HepG2 (cell line): ENCODE data around the gene CCDC88C. TPM values are rescaled to one million over a fixed set of nuclear protein-coding genes. Genes with fewer than 3 reads are reported as not detected.
A peak's percentile ranks its signal among the peaks of the same experiment; 100 is the strongest.

Source experiments
- ATF7-NPFF ChIP-seq: sonication (generic); formaldehyde crosslinking; IDR thresholded peaks from 2 replicates; pipeline ENCODE4 v1.8.1; 2023; ENCODE audit warnings: mild to moderate bottlenecking, low read depth, missing genetic modification reagents, moderate library complexity
- BCL6 ChIP-seq: IDR thresholded peaks from 2 replicates; pipeline ENCODE4 v1.6.1; 2016; ENCODE audit warnings: missing genetic modification reagents, missing compliant biosample characterization
- FOXM1 ChIP-seq: sonication (generic); formaldehyde crosslinking; IDR thresholded peaks from 2 replicates; pipeline ENCODE4 v1.5.0; 2020; ENCODE audit warnings: missing genetic modification reagents
- FOXO1 ChIP-seq: sonication (generic); formaldehyde crosslinking; IDR thresholded peaks from 2 replicates; pipeline ENCODE4 v1.4.0; 2020; ENCODE audit warnings: missing genetic modification reagents
- MEF2D ChIP-seq: sonication (generic); formaldehyde crosslinking; IDR thresholded peaks from 2 replicates; pipeline ENCODE4 v1.5.1; 2020; ENCODE audit warnings: mild to moderate bottlenecking, missing genetic modification reagents
- MTA1 ChIP-seq: sonication (generic); formaldehyde crosslinking; IDR thresholded peaks from 2 replicates; pipeline ENCODE4 v1.4.0; 2020; ENCODE audit warnings: missing genetic modification reagents, mild to moderate bottlenecking, borderline replicate concordance
- PCBP1 ChIP-seq: fragments of 200-400 bp; formaldehyde crosslinking; IDR thresholded peaks from 2 replicates; pipeline ENCODE4 v1.6.1; 2017; ENCODE audit warnings: mild to moderate bottlenecking, low read depth, low read length, borderline replicate concordance
- POLR2AphosphoS5 ChIP-seq: IDR thresholded peaks from 2 replicates; pipeline ENCODE4 v1.6.1; 2012; ENCODE audit warnings: low read depth, low read length
- REXO4 ChIP-seq: sonication (generic); formaldehyde crosslinking; IDR thresholded peaks from 2 replicates; pipeline ENCODE4 v1.8.0; 2022; ENCODE audit warnings: missing genetic modification reagents, mild to moderate bottlenecking, borderline replicate concordance
- ZFAT ChIP-seq: sonication (generic); formaldehyde crosslinking; conservative IDR thresholded peaks from 2 replicates; pipeline ENCODE4 v1.8.1; 2023; ENCODE audit warnings: missing genetic modification reagents, inconsistent platforms
- ZFP1 ChIP-seq: IDR thresholded peaks from 2 replicates; pipeline ENCODE4 v1.6.1; 2016
- ZNF180 ChIP-seq: sonication (generic); formaldehyde crosslinking; IDR thresholded peaks from 2 replicates; pipeline ENCODE4 v1.4.0; 2020; ENCODE audit warnings: low read depth, missing genetic modification reagents, borderline replicate concordance
- ZNF274 ChIP-seq: sonication (generic); formaldehyde crosslinking; IDR thresholded peaks from 2 replicates; pipeline ENCODE4 v1.5.1; 2020; ENCODE audit warnings: mild to moderate bottlenecking, missing genetic modification reagents
- ZNF3 ChIP-seq: IDR thresholded peaks from 2 replicates; pipeline ENCODE4 v1.7.0; 2017; ENCODE audit warnings: inconsistent platforms
- ZNF556 ChIP-seq: sonication (generic); formaldehyde crosslinking; IDR thresholded peaks from 2 replicates; pipeline ENCODE4 v1.4.0; 2020; ENCODE audit warnings: mild to moderate bottlenecking, missing genetic modification reagents, borderline replicate concordance
- polyA plus RNA-seq, 8 experiments: library from polyadenylated mRNA; depleted of rRNA in 3 of 8; stranded (reverse) in 7 of 8; unstranded in 1 of 8; fragments of >200 nt; fragmentation: Illumina TruSeq in 4 of 8; extraction: Trizol in 4 of 8; gene quantifications; 2 replicates each; pipeline versions ENCODE4 v1.2.1 to v1.2.3, GENCODE V29; 2011 to 2016; ENCODE audit warnings: low read depth in 4 of 8, missing spikeins in 1 of 8, mixed read lengths in 1 of 8; ENCODE audit not compliant: insufficient read depth in 1 of 8
- total RNA-seq, 5 experiments: library from RNA; depleted of rRNA; stranded (reverse); fragments of >200 nt; fragmentation: Illumina TruSeq; extraction: Trizol; gene quantifications; 2 replicates each; pipeline ENCODE4 v1.2.3, GENCODE V29; 2016; ENCODE audit warnings: low read depth in 1 of 5
- TF ChIP-seq, protein P1 (sequence below): sonication (generic); formaldehyde crosslinking; IDR thresholded peaks from 2 replicates; pipeline ENCODE4 v1.5.0; 2020; ENCODE audit warnings: mild to moderate bottlenecking, missing genetic modification reagents, borderline replicate concordance
- TF ChIP-seq, protein P2 (sequence below): IDR thresholded peaks from 2 replicates; pipeline ENCODE4 v1.6.1; 2016; ENCODE audit warnings: missing compliant biosample characterization, missing genetic modification reagents, borderline replicate concordance
- TF ChIP-seq, protein P3 (sequence below): sonication (generic); formaldehyde crosslinking; conservative IDR thresholded peaks from 2 replicates; pipeline ENCODE4 v1.5.0; 2020; ENCODE audit warnings: missing genetic modification reagents
- TF ChIP-seq, protein P4 (sequence below): fragments of 450-650 bp; IDR thresholded peaks from 2 replicates; pipeline ENCODE4 v1.6.1; 2017; ENCODE audit warnings: mild to moderate bottlenecking
- TF ChIP-seq, protein P5 (sequence below): sonication (generic); formaldehyde crosslinking; IDR thresholded peaks from 2 replicates; pipeline ENCODE4 v1.4.0; 2020; ENCODE audit warnings: mild to moderate bottlenecking, missing genetic modification reagents

Gene CCDC88C
- total and polyA plus RNA-seq, 2 of the 13 experiments (the other 11 are each of a cell fraction or from before 2014, with no cell fraction given) = 3.6 to 11.7 TPM

DNA sequence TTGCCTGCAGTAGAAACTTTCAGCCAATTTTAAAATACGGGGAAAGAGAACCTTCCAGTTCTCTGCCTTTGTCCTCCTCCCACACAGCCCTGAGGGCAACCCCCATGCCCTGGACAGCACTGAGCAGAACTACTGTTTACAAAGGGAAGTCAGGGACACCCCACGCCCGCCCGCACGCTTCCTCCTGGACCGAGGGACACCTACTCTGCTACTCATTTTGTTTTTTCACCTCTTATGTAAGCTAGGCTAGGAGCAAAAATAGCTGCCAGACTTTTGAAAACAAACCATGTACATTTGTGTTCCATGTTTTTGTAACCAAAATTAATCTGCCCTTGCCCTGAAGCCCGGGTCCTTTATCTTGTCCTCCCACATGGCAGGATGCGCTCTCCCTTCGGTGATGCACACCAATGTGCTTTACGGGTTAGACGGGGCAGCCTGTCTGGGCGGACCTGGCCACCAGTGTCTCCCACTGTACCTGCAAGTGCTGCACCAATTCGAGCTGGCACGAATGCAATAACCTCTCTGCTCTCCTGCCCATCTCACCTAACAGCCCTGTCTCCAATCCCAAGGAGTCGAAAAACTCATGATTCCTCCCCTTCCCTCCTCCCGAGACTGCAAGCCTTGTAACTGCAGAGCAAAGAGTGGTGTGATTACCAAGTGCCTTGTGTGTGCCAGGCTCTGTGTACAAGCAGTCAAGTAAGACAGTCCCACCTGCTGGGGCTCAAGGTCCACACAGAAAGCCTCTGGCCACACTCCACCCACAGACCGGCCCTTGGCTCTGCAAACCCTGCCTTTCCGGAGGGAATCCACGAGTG, 85.2 kb downstream of the CCDC88C start (continued):
- TF ChIP-seq, protein P1, sequence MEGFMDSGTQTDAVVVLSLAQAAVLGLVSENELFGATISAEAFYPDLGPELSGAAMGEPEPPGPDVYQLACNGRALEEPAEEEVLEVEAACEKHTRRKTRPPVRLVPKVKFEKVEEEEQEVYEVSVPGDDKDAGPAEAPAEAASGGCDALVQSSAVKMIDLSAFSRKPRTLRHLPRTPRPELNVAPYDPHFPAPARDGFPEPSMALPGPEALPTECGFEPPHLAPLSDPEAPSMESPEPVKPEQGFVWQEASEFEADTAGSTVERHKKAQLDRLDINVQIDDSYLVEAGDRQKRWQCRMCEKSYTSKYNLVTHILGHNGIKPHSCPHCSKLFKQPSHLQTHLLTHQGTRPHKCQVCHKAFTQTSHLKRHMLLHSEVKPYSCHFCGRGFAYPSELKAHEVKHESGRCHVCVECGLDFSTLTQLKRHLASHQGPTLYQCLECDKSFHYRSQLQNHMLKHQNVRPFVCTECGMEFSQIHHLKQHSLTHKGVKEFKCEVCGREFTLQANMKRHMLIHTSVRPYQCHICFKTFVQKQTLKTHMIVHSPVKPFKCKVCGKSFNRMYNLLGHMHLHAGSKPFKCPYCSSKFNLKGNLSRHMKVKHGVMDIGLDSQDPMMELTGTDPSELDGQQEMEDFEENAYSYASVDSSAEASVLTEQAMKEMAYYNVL (CRISPR knock-in tag) = no peak
- TF ChIP-seq ZNF274 (no peak), ZFP1 (CRISPR knock-in tag) (no peak), FOXM1 (CRISPR knock-in tag) (no peak), ZNF556 (CRISPR knock-in tag) (no peak), ZFAT (no peak), MTA1 (CRISPR knock-in tag) (0 out of 2 replicates have a peak, but pooled peaks have one; percentile 29), ZNF3 (CRISPR knock-in tag) (no peak), PCBP1 (no peak), MEF2D (CRISPR knock-in tag) (peak; percentile 82), ZNF180 (CRISPR knock-in tag) (no peak), REXO4 (CRISPR knock-in tag) (no peak), ATF7-NPFF (CRISPR knock-in tag) (no peak), FOXO1 (CRISPR knock-in tag) (no peak; the same call in 1 of the 2 replicates), POLR2AphosphoS5 (no peak), BCL6 (no peak)
- TF ChIP-seq, protein P2, sequence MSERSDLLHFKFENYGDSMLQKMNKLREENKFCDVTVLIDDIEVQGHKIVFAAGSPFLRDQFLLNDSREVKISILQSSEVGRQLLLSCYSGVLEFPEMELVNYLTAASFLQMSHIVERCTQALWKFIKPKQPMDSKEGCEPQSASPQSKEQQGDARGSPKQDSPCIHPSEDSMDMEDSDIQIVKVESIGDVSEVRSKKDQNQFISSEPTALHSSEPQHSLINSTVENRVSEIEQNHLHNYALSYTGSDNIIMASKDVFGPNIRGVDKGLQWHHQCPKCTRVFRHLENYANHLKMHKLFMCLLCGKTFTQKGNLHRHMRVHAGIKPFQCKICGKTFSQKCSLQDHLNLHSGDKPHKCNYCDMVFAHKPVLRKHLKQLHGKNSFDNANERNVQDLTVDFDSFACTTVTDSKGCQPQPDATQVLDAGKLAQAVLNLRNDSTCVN (CRISPR knock-in tag) = no peak
- TF ChIP-seq, protein P3, sequence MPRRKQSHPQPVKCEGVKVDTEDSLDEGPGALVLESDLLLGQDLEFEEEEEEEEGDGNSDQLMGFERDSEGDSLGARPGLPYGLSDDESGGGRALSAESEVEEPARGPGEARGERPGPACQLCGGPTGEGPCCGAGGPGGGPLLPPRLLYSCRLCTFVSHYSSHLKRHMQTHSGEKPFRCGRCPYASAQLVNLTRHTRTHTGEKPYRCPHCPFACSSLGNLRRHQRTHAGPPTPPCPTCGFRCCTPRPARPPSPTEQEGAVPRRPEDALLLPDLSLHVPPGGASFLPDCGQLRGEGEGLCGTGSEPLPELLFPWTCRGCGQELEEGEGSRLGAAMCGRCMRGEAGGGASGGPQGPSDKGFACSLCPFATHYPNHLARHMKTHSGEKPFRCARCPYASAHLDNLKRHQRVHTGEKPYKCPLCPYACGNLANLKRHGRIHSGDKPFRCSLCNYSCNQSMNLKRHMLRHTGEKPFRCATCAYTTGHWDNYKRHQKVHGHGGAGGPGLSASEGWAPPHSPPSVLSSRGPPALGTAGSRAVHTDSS (CRISPR knock-in tag) = no peak
- TF ChIP-seq, protein P4, sequence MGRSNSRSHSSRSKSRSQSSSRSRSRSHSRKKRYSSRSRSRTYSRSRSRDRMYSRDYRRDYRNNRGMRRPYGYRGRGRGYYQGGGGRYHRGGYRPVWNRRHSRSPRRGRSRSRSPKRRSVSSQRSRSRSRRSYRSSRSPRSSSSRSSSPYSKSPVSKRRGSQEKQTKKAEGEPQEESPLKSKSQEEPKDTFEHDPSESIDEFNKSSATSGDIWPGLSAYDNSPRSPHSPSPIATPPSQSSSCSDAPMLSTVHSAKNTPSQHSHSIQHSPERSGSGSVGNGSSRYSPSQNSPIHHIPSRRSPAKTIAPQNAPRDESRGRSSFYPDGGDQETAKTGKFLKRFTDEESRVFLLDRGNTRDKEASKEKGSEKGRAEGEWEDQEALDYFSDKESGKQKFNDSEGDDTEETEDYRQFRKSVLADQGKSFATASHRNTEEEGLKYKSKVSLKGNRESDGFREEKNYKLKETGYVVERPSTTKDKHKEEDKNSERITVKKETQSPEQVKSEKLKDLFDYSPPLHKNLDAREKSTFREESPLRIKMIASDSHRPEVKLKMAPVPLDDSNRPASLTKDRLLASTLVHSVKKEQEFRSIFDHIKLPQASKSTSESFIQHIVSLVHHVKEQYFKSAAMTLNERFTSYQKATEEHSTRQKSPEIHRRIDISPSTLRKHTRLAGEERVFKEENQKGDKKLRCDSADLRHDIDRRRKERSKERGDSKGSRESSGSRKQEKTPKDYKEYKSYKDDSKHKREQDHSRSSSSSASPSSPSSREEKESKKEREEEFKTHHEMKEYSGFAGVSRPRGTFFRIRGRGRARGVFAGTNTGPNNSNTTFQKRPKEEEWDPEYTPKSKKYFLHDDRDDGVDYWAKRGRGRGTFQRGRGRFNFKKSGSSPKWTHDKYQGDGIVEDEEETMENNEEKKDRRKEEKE = no peak
- TF ChIP-seq, protein P5, sequence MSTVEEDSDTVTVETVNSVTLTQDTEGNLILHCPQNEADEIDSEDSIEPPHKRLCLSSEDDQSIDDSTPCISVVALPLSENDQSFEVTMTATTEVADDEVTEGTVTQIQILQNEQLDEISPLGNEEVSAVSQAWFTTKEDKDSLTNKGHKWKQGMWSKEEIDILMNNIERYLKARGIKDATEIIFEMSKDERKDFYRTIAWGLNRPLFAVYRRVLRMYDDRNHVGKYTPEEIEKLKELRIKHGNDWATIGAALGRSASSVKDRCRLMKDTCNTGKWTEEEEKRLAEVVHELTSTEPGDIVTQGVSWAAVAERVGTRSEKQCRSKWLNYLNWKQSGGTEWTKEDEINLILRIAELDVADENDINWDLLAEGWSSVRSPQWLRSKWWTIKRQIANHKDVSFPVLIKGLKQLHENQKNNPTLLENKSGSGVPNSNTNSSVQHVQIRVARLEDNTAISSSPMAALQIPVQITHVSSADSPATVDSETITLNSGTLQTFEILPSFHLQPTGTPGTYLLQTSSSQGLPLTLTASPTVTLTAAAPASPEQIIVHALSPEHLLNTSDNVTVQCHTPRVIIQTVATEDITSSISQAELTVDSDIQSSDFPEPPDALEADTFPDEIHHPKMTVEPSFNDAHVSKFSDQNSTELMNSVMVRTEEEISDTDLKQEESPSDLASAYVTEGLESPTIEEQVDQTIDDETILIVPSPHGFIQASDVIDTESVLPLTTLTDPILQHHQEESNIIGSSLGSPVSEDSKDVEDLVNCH = no peak
